Stimulated activated CD4-positive, alpha-beta T cell treated with anti-CD3 and anti-CD28 coated beads, Interleukin-12 subunit alpha, Interleukin-12 subunit beta, amount 100 ng/mL, for 24 hours (primary cell): ENCODE measurements around the gene CIITA.

Source experiments
- DNase-seq, 2 experiments: peaks; one replicate each; pipeline ENCODE4 v3.0.0-alpha.2; 2020; ENCODE audit warnings: low read depth in 2 of 2

Gene CIITA

DNA sequence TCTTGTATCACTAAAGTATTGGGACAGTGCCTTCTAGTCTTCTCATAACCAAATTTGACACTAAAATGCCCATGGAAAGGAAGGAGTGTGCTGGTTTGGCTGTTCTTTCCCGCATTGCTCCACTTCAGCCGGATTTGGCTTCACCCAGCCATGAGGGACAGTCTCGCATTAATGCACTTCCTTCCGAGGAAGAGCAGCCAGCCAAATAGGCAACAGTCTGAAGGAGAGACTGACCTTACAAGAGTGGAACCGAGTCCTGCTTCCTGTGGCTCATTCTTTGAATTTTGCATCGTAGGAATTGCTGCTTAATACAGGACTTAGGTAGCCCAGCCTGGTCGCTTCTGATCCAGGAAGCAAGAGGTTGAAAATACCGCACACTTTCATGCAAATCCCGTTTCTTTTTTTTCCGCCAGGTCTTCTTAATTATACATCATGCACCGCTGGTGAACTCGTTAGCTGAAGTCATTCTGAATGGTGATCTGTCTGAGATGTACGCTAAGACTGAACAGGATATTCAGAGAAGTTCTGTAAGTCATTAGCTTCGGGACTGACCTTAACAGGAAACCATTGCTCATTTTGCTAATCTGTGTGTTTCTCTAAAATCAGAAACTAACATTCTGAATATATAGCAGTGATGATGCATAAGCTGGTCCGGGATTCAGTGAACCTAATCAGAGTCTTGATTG lies 105.6 kb downstream of the CIITA start:
- no peak for DNase-seq

DNA sequence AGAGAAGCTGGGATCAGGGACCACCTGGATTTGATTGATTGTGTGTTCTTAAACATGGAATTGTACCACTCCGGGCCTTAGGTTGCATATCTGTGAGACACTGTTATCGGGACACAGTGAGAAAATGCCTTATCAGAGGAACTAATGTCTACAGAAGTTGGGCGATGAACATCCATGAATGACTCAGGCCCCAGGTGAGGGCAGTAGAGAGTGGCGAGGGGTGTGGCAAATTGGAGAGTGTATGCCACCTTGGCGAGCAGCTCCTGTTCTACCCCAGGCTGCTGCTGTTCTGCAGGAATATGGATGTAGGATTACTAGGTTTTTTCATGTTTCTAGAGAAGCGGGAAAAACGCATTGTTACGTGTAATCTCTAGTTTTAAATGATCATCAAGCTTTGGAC lies 106.2 kb downstream of the CIITA start:
- DNase-seq = no peak

DNA sequence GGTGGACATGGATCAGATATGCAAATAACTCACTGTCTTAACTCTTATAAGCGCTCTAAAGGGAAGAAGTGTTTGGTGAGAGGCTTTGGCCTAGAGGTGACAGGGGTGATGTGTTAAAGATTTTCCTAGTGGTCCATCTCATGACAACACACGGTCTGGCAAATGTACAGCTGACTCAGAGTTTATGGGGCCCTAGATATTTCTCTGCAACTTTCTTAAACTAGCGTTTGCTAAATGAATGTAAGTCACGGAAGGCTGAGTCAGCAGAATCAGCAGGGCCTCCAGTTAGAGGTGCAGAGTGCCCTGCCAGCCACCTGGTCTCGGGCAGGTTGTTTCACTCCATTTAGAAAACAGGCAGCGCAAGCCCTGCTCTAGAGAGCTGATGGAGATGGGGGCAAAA lies 107.5 kb downstream of the CIITA start:
- no peak for DNase-seq
